Skin of body (tissue), 2 donors: ENCODE results near the gene SOX30. TPM values are rescaled to one million over a fixed set of nuclear protein-coding genes. Genes with fewer than 3 reads are reported as not detected.

Source experiments
- DNase-seq: peaks from one replicate; lab custom pipeline; 2025; lab: John Stamatoyannopoulos, UW
- total RNA-seq: library from RNA; depleted of rRNA; stranded (reverse); fragments of >200 nt; gene quantifications from one replicate; pipeline ENCODE4 v1.2.3, GENCODE V29; 2014

The SOX30 gene
- total RNA-seq, 1 donor from 2014 or later, result 0.10 TPM

DNA sequence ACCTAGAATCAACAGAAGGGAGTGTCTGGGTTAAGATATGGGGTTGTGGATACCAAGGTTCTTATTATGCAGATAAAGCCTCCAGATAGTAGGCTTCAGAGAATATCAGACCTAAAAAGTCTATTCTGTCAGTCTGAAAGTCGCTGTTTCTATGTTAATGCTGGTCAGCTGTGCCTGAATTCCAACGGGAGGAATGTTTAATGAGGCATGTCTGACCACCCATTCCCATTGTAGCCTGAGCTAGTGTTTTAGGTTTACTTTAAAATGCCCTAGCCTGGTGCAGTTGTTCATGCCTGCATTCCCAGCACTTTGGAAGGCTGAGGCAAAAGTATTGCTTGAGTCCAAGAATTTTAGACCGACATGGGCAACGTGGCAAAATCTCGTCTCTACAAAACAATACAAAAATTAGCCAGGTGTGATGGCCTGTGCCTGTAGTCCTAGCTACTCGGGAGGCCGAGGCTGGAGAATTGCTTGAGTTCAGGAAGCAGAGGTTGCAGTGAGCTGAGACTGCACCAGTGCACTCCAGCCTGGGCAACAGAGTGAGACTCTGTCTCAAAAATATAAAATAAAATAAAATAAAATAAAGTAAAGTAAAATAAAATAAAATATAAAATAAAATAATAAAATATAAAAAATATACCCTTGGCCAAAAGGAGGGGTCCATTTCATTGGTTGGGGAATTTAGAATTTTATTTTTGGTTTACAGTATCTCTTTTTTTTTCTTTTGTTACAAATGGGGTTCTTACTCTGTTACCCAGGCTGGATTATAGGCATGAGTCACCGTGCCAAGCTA is 7.8 kb upstream of the SOX30 start:
- DNase-seq, result no peak

DNA sequence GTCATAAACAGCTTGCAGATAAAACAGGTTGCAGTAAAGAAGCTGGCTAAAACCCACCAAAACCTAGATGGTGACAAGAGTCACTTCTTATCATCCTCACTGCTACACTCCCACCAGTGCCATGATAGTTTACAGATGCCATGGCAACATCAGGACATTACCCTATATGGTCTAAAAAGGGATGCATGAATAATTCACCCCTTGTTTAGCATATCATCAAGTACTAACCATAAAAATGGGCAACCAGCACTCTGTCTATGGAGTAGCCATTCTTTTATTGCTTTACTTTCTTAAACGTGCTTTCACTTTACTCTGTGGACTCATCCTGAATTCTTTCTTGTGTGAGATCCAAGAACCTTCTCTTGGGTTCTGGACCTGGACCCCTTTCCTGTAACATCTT is 6.7 kb upstream of the SOX30 start:
- no peak for DNase-seq

DNA sequence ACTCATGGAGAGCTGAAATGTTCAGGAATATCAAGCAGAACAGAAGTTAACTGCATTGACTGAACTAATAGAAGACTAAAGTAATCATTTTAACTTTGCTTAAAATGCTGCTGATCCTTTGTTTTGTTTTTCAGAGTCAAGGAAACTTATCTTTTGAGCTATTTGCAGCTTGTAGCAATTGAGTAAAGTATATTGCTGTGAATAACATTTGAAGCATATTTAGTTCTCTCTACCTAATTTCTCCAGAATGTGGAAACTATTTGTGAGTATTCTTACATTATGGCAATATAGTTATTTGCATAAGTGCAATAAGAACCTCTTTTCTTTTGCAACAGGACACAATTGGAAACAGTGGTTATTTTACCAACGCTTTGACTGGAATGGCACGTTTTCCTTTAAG is 5.3 kb upstream of the SOX30 start:
- no peak for DNase-seq

GRCh38 chr5:157651623-157652376 is 438 bp downstream of the SOX30 start:
- peak; percentile 11 for DNase-seq

GRCh38 chr5:157650991-157651611 is 1.1 kb downstream of the SOX30 start:
- no peak for DNase-seq

- no peak for DNase-seq
Measured at GRCh38 chr5:157649101-157649500, 3.1 kb downstream of the SOX30 start.

- no peak for DNase-seq
Measured at GRCh38 chr5:157648275-157648990, 3.8 kb downstream of the SOX30 start.

DNA sequence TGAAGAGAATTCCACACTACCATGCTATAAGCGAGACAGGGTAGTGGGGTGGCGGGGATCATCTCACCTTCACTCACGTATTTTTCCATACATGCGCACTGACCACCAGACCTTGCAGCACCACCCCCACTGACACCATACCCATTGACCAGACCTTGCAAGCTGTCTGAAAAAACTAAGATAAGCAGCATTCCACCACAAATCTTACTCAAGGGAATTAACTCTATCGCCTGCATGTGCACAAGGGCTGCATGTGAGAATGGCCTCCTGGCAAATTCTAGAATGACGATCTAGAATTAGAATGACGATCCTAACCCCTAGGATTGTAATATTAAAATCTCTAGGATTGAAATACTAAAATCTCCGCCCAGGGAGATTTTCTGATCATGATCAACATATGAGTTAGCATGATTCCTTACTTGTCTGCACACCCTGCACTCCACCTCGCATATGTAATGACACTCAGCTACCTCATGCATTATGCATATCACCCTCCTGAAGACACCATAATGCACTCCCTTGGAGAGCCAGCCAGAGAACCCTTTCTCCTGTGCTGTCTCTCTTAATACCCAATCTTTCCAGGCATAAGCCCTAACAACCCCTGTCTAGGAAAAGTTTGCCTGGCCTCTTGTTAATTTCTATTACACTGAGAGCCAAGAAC is 11.7 kb downstream of the SOX30 start:
- no peak for DNase-seq

DNA sequence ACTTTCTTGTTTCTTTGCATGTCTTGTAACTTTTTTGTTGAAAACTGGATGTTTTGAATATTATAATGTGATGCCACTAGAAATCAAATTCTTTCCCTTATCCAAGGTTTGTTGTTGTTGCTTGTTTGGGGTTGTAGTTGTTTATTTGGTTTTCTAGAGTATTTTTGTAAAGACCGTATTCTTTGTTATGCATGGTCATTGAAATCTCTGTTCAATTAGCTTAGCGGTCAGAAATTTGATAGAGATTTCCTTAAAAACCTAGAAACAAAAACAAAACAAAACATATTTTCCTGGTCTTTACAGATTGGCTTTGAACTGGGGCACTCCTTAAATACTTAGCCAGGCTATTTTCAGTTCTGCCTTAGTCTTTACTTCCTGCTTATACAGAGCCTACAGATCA is 21.9 kb downstream of the SOX30 start:
- DNase-seq, result no peak

DNA sequence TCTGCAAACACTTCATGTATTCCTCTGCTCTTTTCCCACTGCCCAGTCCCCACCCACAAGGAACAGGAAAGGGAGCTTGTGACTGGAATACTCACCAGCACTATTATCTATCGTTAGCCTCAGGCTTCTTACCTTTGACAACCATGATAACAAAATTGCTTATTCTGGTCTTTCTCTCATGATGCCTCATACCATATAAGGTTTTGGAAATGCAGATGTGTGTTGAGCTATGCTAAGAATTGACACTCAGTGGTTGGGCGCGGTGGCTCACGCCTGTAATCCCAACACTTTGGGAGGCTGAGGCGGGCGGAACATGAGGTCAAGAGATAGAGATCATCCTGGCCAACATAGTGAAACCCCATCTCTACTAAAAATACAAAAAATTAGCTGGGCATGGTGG is 25.4 kb downstream of the SOX30 start:
- no peak for DNase-seq

GRCh38 chr5:157624144-157624543 is 28.1 kb downstream of the SOX30 start:
- no peak for DNase-seq

GRCh38 chr5:157620776-157621175 is 31.5 kb downstream of the SOX30 start:
- no peak for DNase-seq

GRCh38 chr5:157618191-157618765 is 34.0 kb downstream of the SOX30 start:
- no peak for DNase-seq

DNA sequence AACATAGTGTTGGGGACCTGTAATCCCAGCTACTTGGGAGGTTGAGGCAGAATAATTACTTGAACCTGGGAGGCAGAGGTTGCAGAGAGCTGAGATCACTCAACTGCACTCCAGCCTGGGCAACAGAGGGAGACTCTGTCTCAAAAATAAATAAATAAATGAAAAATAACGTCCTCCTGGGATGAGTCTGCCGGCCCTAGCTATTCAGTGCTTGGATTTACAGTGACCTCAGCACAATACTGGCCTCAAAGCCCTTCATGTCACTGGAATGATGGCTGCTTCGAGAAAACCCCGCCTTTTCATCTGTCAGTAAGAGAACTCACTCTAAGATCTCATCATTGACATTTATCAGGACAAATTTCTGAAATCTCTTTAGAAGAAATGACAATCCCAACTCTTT is 35.5 kb downstream of the SOX30 start:
- DNase-seq, result no peak

GRCh38 chr5:157613385-157614245 is 38.6 kb downstream of the SOX30 start:
- DNase-seq, result no peak

GRCh38 chr5:157612581-157612980 is 39.7 kb downstream of the SOX30 start:
- DNase-seq, result no peak

DNA sequence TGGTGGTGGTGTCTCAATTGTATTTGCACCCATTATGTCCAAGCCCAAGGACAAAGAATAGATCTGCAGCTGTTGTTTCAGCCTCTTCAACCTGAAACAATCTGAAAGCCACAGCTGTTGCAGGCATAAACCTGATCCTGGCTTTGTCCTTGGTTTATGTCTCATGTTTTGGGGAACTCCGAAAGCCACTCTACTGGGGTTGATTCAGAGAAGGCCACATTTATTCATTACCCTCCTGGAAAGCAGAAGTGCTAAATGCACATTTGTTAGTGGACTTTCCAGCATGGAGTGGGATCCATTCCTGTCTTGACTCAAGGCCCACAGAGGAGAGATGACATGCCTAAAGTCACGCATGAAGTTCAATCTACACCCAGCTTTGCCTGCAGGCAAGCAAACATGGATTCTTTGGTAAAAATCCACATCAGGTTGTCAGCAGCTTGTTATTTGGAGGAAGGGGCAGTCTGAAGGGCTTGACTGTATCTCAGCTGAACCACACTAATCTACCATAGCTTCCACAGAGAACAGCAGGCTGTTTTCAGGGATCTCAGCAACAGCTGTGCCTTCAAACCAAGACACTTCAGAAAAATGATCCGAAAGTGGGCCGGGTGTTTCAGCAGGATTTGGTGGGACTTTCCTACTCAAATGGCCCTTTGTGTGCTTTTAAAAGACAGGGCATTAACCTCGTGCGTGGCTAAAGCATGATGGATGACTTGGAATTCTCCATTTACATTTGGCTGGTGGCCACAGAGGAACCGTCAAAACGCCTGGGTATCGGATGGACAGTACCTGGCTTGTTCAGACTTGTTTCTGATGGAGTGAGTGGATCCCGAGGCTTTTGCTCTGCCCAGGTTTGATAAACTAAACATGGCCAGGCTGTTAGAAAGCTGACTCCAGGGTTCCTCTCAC is 40.4 kb downstream of the SOX30 start:
- peak; percentile 9 for DNase-seq

- no peak for DNase-seq
Measured at GRCh38 chr5:157610990-157611389, 41.2 kb downstream of the SOX30 start.
